Activated CD4-positive, alpha-beta T cell treated with anti-CD3 and anti-CD28 coated beads, Interleukin-2, amount 50 U/mL, for 1 hour (primary cell): ENCODE data around the gene TP53AIP1.

Experiments
- DNase-seq: peaks from one replicate; pipeline ENCODE4 v3.0.0-alpha.2; 2020

TP53AIP1 gene, protein sequence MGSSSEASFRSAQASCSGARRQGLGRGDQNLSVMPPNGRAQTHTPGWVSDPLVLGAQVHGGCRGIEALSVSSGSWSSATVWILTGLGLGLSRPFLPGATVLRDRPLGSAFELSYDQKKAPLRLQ

GRCh38 chr11:128942817-128943427 lies at the start of gene TP53AIP1:
TSS of gene TP53AIP1 (minus strand) at chr11:128942871. CDS start at chr11:128937818, 5,053 bp downstream.
- DNase-seq, result no peak

- no peak for DNase-seq
These were observed 45.7 kb upstream of the TP53AIP1 start for GRCh38 chr11:128988242-128988970.

DNA sequence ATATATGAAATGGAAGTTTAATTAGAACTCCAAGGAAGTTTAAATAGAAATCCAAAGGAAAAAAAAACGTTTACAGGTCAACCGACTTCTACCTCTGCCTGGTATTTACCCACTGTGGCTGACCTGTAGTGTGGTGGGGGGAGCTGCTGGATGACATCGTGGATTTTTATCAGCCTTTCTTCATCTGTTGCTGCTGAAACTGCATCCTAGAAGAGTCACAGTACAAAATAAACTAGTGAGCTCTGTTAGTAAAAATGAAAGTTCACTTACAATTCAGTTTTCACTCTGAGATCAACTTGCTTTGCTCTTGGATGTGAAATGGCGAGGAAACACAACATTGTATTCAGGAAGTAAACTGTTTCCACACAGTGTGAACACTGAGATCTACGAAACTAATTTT lies 43.2 kb upstream of the TP53AIP1 start:
- DNase-seq, result no peak

- DNase-seq, result no peak
These were observed 40.4 kb upstream of the TP53AIP1 start for GRCh38 chr11:128983023-128983422.

DNA sequence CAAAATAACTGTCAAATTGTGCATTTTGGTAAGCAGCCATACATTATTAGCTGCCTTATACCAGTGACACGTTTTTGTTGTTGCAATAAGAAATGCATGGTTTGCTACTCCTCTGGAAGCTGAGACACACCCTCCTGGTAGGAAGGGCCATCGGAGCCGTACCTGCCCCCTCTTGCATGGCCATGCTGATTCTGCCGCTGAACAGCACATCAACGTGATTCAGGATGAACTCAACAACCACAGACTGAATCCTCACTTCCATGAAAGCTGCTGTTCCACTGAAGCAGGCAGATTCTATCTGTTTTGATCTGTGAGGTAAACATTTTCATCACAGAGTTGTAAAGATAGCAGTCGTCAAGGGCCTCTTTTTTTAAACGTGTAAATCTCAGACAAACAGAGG lies 38.6 kb upstream of the TP53AIP1 start:
- DNase-seq, result no peak

GRCh38 chr11:128970598-128971190 lies 28.0 kb upstream of the TP53AIP1 start:
- no peak for DNase-seq

GRCh38 chr11:128968916-128969315 lies 26.2 kb upstream of the TP53AIP1 start:
- no peak for DNase-seq

DNA sequence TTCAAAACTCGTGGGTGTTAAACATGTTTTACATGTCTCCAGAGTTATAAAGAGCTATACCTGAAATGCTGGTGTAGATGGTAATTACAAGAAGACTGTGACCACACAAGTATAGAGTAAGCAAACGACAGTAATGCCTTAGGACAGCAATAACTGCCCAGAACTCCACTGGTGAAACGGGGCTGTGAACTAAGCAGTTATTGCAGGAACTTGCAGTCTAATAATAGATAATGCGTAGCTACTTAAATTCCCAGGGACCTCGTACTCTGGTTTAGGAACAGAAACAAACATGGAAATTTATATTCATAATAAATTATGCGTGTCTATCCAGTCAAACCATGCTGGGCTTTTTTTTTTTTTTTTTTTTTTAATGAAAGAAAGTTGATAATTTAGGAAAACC lies 24.9 kb upstream of the TP53AIP1 start:
- DNase-seq, result no peak

DNA sequence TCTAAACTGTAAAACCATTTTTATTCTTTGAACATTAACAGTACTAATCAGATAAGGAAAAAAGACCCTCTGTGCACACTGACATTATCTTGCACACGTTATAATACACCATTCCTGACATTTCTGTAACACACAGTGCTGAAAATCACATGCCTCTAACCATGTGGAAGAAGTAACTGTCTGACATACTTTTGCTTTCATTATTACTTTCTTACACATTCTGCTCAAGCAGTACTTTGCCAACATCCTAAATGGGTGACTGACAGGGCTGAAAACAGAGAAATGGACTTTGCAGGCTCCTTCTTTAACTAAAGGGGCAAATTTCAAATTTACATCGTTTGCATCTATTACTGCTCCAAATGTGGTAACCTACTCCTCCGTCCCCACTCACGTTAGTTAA lies 22.8 kb upstream of the TP53AIP1 start:
- DNase-seq, result no peak

DNA sequence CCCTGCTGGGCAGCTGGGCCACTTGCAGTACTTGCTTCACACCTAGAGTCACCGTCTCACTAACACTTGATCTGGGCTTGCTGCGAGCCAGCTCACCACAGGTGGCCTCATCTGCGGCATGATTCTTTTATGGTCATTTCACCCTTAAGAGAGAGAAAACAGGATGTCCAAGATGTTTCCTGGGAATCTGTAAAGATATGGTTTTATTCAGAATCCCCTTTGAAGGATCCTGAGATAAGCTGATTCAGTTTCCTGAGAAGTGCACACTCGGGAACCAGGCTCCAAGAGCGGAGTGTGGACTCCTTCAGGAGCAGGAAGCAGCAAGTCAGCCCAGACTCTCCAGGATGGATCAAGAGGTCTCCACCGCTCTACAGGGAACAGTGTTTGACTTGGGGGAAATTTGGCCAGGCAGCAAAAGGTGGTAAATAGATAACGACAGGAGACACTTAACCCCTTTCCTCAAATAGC lies 21.8 kb upstream of the TP53AIP1 start:
- no peak for DNase-seq

- DNase-seq, result no peak
These were observed 21.2 kb upstream of the TP53AIP1 start for GRCh38 chr11:128963744-128964325.

DNA sequence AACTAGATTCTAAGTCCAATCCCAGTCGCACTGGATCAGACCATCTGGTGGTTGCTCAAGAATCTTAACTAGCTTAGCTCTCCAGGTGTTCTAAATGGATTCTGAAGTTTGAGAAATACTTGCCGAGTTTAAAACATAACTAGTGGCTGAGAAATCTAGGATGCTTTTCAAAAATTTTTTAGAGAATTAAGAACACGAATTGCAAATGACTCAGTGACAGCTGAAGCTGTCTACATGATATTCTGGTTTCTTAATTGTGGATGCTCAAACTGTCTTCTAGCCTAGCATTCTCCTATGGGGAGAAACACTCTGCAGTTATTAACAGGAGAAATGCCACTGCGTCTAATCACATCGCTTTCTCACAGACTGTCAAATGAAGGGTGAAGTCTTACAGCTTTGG lies 20.2 kb upstream of the TP53AIP1 start:
- DNase-seq, result no peak

GRCh38 chr11:128961645-128962044 lies 19.0 kb upstream of the TP53AIP1 start:
- no peak for DNase-seq

DNA sequence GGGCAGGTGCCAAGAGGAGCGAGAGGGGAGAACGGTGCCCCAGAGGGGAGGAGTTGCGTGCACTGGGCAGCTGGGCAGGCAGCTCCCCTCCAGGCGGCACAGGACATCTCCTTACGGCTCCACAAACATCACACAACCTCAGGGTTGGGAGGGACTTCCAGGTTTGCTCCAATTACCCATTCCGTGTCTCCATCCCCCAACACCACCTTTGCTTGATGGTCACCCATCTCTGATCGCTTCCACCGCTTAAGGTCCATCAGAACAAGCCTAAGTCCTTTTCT lies 14.5 kb upstream of the TP53AIP1 start:
- DNase-seq, result no peak

DNA sequence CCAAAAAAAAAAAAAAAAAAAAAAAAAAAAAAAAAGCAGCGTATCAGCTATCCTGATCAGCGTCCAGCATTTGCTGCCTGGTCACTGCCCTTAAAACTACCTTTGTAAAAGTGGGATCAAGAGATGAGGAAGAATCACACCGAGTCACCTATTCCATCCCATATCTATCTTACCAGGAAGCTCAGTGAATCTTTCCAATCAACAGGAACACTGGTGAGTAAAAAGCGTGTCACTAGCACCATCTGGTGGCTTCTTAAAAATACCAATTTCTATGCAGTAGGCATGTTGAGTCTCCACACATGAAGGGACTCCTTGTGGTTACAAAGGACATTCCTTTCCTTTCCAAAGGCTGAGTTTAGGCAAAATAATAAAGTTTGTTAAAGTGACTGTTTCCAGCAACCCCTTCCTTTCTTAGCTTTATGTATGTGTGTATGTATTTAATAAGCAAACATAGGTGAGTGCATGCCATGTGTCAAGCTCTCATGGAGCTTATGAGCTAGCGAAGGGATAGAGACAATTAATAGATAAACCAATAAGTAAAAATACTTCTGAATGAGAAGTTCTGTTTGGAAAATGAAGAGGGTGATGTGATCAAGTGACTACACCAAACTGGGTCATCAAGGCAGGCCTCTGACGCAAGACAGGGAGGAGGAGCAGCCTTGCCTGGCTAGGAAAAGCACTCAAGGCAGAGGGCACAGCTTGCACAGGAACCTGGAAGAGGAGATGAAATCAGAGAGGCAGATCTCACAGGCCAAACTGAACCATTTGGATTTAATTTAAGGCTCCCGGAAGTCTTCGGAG lies 13.9 kb upstream of the TP53AIP1 start:
- no peak for DNase-seq

GRCh38 chr11:128955636-128956035 lies 13.0 kb upstream of the TP53AIP1 start:
- DNase-seq, result no peak

DNA sequence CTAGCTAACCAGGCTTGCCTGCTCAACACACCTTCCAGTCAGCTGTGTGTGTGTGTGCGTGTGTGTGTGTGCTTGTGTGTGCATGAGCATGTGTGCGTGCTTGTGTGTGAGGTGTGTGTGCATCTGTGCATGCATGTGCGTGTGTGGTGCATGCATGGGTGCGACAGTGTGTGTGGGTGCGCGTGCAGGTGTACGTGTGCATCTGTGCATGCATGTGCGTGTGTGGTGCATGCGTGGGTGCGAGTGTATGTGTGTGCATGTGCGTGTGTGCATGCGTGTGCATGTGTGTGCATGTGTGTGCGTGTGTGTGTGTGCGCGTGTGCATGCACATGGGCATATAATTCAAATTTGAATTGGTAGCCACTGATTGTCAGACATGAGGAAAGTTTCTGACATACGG lies 10.5 kb upstream of the TP53AIP1 start:
- no peak for DNase-seq

GRCh38 chr11:128949791-128950454 lies 7.3 kb upstream of the TP53AIP1 start:
- no peak for DNase-seq

DNA sequence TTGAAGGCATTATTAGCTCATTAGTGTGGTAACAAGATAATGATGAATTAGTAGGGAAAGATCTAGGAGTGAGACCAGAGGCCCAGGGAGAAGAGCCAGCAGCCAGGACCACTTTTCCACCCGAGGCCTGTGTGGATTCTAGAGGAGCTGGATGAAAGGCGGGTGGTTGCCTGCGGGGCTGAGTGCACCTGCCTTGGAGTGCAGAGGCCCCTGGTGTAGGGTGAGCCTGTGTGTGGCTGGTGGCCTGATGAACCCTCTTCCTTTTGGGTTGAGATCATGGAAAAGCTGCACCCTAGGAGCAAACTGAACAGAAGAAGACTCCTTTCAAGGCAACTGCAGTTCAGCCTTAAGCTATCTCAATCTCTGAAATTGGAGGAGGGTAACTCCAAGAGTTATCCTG lies 5.9 kb upstream of the TP53AIP1 start:
- no peak for DNase-seq

DNA sequence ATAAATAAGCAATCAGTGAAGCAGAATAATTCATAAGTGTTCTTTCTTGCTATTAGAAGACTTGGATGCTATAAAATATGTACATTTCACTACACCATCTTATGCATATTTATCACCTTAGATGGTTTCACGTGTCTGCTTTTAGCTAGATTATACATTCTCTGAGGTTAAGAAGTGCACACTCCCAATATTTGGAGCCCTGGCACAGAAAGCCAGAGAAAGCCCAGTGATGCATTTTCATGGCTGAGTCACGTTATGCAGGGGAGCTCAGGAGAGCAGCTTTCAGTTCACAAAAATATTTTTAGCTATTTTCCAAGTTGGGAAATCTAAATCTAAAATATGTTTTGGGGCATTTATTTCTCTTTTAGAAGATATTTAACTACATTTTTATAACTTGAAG lies 5.1 kb upstream of the TP53AIP1 start:
- no peak for DNase-seq

DNA sequence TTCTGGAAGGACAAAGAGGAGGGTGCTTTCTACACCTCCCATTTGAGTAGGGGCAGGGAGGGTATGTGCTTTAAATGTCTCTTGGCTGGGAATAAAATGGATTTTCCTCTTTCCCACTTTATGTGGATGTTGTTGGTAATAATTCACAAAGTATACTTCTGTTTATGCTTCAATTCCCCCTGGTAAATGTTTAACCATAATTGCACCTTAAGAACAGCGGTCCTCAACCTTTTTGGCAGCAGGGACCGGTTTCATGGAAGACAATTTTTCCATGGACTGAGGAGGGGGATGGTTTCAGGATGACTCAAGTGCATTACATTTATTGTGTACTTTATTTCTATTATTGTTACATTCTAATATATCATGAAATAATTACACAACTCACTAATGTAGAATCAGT lies 4.0 kb upstream of the TP53AIP1 start:
- DNase-seq, result no peak

GRCh38 chr11:128943428-128943976 lies 831 bp upstream of the TP53AIP1 start:
- DNase-seq, result no peak
